ENCODE measurements around the gene TPTE2.
"Not testable (repeated sequence)": the region's sequence is repeated elsewhere in the genome, so short reads cannot be mapped to it uniquely, and the experiment has no call there.

Gene TPTE2

DNA sequence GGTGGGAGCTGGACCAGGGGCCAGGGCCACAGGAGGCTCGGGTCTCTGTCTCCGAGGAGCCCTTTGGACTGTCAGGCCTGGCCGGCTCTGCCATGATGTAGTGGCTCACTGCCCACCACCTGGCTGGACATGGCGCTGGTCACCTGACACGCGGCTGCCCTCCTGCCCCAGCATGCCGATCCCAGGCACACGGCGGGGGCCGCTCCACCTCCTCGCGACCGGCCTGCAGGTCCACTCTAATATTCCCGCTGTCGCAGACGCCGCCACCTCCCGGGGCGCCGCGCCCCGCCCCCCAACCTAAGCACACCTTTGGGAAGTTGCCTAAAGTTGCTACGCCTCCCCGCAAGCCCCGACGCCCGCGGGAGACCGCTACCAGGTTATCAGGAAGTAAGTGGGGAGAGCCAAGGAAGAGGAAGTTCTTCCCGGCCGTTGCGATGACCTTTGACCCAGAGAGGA, at the start of gene TPTE2:
TSS of gene TPTE2 (minus strand) at position 406 of the 456 bp plus-strand sequence. CDS start 58,298 bp downstream, outside the sequence.
- not testable (repeated sequence) for DNase-seq (ENCODE audit: low read depth, low spot score)

DNA sequence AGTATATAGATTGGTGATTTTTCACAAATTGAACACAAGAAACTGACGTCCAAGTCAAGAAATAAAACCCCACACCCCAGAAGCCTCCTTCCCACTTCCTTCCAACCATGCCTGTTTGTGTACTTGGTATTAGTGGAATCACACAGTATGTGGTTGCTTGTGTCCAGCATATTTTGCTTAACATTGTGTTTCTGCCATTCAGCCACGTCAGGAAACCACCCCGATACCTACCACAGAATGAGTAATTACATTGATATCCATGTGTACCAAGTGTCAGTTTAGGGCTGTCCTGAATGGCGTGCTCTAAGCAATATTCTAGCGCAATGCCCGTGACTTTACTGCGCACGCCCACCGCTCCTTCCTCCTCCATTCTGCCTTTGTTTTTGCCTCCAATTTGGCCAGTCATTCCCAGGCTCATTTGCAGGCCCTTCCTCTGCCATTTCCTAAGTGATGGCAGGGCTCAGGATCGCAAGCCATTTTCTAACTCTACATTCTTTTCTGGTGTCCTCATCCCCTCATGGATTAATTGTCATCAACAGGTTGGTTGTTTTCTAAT, 46.3 kb upstream of the TPTE2 start:
- DNase-seq (ENCODE audit: low read depth, low spot score), result no peak

- no peak for DNase-seq (ENCODE audit: low read depth, low spot score)
Observed at GRCh38 chr13:19606737-19607136, 45.4 kb upstream of the TPTE2 start.

DNA sequence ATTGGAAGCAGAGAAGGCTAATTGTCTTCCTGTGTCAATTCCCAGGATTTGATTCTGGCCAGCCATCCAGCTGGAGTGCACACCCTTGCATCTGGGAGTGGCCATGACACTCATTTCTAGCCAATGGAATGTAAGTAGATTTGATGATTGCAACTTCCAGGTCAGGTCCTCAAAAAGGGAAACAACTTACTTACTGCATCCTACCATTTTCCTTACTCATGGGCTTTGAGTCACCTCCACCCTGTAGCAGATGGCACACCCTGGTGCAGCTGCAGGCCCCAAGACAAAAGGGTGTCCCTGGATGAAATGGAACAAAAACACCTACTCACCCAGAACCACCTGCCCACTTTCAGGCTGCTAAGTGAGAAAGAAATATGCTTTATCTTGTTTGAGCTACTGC, 44.8 kb upstream of the TPTE2 start:
- no peak for DNase-seq (ENCODE audit: low read depth, low spot score)

DNA sequence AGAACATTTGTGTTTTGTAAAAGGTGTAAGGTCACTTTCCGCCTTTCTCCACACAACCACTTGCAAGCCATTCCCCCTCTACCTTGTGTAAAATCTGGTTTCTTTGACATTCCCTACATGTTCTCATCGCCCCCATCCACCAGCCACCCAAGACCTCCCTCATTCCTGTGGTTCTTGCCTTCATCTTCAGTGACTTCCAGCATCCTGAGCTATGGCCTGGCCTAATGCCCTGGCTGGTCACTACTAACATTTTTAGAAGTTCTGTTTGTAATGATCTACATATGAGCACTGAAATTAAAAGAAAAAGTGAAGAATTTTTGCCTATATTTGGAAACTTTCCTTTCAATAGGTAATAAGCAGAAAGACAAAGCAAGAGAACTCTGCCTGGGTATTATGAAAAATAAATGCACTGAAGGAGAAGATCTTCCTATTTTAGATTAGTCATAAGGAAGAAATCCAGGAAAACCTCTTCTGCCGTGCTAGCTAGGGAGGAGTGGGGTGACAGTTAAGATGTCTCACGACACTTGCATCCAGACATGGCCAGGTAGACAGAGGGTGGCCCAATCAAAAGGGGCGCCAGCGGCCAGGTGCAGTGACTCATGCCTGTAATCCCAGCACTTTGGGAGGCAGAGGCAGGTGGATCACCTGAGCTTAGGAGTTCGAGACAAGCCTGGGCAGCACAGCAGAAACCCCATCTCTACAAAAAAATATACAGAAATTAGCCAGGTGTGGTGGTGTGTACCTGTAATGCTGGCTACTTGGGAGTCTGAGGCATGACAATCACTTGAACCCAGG, 44.0 kb upstream of the TPTE2 start:
- DNase-seq (ENCODE audit: low read depth, low spot score), result no peak

- no peak for DNase-seq (ENCODE audit: low read depth, low spot score)
Observed at GRCh38 chr13:19604306-19604705, 43.0 kb upstream of the TPTE2 start.

DNA sequence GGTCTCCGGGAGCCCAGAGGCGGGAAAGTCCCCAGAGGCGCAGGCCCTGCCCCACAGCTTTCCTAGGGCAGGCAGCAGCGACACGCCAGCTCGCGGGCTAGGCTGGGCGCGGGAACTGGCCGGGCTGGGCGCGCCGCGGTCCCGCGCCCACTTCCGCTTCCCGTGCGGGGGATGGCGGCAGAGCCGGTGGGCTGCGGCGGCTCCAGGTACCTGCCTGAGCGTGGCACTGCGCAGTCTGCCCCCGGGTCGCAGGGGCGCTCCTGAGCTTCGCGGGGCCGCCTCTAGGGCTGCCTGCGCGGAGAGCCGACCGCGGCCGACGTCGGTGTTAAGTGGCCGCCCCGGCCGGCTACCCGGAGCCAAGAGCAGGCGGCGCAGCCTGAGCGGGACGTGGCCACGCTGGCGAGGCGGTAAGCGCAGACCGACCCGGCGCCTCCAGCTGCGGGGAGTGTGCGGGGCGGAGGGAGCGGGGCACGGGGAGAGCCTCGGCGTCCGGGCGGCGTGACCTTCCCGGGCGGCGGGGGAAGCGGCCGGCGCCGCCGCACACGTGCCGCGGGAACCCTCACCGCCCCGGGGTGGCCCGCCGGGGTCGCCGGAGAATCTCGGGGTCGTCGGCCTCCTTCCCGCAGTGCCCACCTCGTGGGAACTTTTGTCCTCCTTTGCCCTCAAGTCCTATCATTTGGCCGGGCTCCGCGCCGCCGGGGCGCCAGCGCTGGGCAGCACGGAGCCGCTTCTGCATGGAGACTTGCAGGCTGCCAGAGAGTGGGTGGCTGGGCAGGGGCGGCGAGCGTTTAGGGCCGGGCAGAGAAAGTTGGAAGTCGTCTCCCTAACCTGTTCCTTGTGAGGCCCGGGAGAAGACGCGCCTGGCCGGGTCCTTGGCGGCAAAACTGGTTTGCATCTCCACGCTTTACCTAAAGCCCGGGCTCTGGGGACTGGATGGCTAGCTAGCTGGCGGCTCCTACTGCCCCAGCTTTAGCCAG, 40.7 kb upstream of the TPTE2 start:
- peak; percentile 8 for DNase-seq (ENCODE audit: low read depth, low spot score)

- no peak for DNase-seq (ENCODE audit: low read depth, low spot score)
Observed at GRCh38 chr13:19597523-19597922, 36.2 kb upstream of the TPTE2 start.

DNA sequence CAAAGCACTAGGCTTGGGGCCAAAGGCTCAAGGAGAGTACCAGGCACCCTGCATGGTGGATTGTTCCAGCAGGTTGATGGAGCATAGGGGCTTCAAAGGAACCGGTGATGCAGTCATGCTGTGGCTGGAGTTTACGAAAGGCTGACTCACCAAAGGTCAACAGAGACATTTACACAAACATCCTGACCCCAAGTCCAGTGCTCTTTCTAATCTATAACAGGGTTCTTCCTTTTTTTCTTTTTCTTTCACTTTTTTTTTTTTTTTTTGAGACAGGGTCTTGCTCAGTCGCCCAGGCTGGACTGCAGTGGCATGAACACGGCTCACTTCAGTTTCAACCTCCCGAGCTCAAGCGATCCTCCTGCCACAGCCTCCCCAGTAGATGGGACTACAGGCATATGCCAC, 35.6 kb upstream of the TPTE2 start:
- no peak for DNase-seq (ENCODE audit: low read depth, low spot score)

DNA sequence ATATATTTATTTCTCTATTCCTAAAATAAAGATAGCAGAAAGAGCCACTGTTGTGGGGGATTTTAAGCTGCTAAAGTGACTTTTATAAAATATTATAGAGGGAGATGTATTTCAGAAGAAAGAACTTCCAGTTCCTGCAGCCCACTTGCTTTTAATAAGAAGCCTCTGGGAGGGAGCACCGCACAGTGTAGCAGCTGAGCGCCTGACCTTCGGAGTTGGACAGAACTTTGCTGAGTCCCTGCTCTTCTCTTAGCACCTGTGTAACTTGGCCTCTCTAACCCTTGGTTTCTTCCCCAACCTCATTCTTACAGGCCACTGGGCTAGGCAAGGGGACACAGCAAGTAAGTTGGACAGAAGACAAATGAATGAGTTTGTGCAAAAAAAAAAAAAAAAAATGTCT, 34.8 kb upstream of the TPTE2 start:
- no peak for DNase-seq (ENCODE audit: low read depth, low spot score)

GRCh38 chr13:19592657-19593180, 31.4 kb upstream of the TPTE2 start:
- DNase-seq (ENCODE audit: low read depth, low spot score), result no peak

DNA sequence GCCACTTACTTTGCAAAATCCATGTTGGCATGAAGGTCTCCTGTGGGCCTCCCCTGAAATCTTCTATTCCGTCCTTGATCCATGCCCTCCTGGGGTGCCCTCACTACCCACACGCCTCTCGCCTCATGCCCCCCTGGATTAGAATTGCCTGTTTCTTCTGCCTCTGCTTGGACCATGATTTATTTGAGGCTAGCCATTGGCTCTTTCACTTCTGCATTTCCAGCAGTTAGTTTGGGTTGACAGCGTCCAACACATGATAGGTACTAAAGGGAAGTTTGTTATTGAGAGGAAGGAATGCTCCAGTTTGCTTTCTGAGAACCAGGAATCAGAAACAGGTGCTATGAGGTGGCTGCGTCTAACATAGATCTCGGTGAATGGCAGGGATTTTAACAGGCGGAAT, 30.5 kb upstream of the TPTE2 start:
- no peak for DNase-seq (ENCODE audit: low read depth, low spot score)

DNA sequence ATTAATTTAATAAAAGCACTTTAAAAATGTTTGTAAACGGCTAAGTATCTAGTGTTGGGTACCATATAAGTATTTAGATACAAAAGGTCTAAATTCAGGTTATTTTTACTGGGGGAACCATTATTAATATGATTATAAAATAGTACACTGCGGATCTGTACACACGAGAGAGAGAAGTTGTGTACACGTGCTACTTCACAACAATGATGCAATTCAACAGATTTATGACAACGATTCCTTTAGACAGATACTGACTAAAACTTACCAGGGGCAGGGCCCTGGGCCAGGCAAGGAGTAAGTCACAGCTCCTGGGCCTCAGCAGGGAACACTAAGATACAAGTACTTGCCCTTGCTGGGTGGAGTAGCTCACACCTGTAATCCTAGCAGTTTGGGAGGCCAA, 29.1 kb upstream of the TPTE2 start:
- DNase-seq (ENCODE audit: low read depth, low spot score), result no peak

DNA sequence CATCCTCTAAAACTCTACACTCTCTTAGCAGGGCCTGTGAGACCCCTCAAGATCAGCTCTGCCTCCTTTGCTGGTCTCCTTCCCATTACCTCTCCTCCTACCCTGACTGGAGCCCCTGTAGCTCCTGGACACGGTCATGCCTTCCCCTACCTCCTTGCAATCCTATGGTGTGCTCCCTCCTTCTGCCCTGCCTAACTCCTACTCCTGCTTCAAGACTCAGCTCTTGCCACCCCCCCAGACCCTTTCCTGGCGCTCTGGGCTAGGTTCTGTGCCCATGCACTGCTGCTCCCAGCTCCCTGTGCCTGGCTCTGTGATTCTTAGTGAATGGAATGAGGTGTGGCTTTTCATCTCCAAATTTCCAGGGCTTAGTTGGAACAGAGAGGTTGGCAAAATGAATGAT, 28.0 kb upstream of the TPTE2 start:
- DNase-seq (ENCODE audit: low read depth, low spot score), result no peak

DNA sequence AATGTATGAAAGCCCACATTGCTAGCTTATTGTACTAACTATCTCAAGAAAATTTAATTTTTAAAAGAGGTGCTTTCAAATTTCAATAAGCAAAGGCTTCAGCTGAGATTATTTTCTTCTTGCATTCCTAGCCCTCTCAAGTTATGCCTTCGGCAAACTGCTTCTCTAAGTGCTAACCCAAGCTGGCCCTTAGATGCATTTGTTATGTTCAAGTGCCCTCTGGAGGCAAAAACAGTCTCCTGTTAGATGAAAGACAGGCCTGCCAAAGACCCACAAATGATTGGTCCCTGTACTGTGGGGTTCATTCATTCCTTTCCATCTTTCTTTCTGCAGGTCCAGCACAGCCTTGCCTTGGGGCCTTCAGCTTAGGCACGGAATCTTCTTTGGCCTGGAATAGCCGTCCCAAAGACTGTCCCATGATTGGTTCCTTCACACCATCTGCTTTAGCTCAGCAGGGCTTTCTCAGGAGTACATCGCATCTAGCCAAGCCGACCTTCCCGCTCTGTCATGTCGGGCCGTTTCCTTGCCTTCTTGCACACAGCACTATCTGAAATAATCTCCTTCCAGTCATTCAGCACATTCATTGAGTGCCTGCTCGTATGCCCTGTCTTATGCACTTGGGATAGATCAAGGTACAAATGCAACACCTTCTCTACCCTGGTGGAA, 26.4 kb upstream of the TPTE2 start:
- DNase-seq (ENCODE audit: low read depth, low spot score), result no peak

- DNase-seq (ENCODE audit: low read depth, low spot score), result peak; percentile 55
Observed at GRCh38 chr13:19586904-19587634, 25.7 kb upstream of the TPTE2 start.

GRCh38 chr13:19581675-19582074, 20.3 kb upstream of the TPTE2 start:
- DNase-seq (ENCODE audit: low read depth, low spot score), result no peak

- DNase-seq (ENCODE audit: low read depth, low spot score), result no peak
Observed at GRCh38 chr13:19575230-19575629, 13.9 kb upstream of the TPTE2 start.

DNA sequence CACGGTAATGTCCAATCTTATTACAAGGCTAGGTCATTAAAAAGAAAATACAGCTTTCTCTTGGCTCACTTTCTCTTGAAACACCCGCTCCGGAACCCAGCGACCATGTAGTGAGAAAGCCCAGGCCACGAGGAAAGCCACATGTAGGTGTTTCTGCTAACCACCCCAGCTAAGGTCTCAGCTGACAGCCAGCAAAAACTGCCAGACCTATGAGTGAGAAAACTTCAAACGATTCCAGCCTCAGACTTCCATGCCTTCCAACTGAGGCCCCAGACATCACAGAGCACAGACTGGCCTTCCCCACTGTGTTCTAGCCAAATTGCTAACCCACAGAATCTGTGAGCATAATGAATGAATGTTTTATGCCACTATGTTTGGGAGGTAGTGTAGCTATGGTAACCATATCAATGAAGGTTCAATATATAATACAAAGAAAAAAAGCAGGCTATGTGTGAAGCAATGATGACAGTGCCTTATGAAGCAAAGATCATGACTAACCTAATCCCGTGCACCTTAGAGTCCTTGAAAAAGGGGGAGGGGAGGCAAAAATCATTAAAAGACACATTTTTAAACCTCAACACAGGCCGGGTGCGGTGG, 11.9 kb upstream of the TPTE2 start:
- no peak for DNase-seq (ENCODE audit: low read depth, low spot score)

GRCh38 chr13:19572280-19572679, 10.9 kb upstream of the TPTE2 start:
- no peak for DNase-seq (ENCODE audit: low read depth, low spot score)

Data from activated naive CD8-positive, alpha-beta T cell treated with anti-CD3 and anti-CD28 coated beads, Interleukin-2, amount 50 U/mL, for 16 hours (primary cell).